Right lobe of liver (tissue), 4 donors: Measurements from ENCODE around the gene POGK.

Experiments used
- CTCF ChIP-seq, 4 donors: fragments of 200-600 bp in 3 of 4; fragments of 450-650 bp in 1 of 4; IDR thresholded peaks; one replicate each; pipeline versions ENCODE4 v1.5.1 to v1.8.0; 2016 to 2022; ENCODE audit warnings: antibody characterized with exemption in 4 of 4, mild to moderate bottlenecking in 2 of 4
- POLR2A ChIP-seq: fragments of 450-650 bp; IDR thresholded peaks from one replicate; pipeline ENCODE4 v1.6.1; 2017; ENCODE audit warnings: antibody characterized with exemption, mild to moderate bottlenecking
- donor health status: DM: no; HTN: no; CAD: no.
- donor health status: DM: no; HTN: no; CAD: no.
- donor health status: DM: no; HTN: yes; CAD: no.

GRCh38 chr1:166895766-166896165 lies 56.5 kb downstream of the POGK start:
- TF ChIP-seq POLR2A, result no peak
- TF ChIP-seq CTCF (IDR thresholded peaks at IDR 0.05), result no peak
